ENCODE results near the gene IGSF9.

IGSF9 gene

GRCh38 chr1:159884296-159884695 is 61.1 kb downstream of the IGSF9 start:
- no peaks in the 10 kb centered on the region for H3K9me3 ChIP-seq (ENCODE audit: control insufficient read depth in 2 of 2, low read length in 2 of 2)
- no peak overlapping the region for H3K4me3 ChIP-seq (ENCODE audit: low read length in 2 of 2)
- H3K4me1 ChIP-seq (ENCODE audit: control insufficient read depth in 2 of 2, insufficient read depth in 2 of 2, low read length in 2 of 2), result peaks cover 13 to 21% of the 10 kb centered on the region in 2 donors
- no peak overlapping the region for H3K9ac ChIP-seq (ENCODE audit: low read depth in 1 of 2, low read length in 2 of 2)
- H3K27me3 ChIP-seq (ENCODE audit: control insufficient read depth in 2 of 2, insufficient read depth in 2 of 2, low read length in 2 of 2), result no peaks in the 10 kb centered on the region
- no peak overlapping the region for H3K27ac ChIP-seq (ENCODE audit: low read depth in 2 of 2, low read length in 2 of 2)
- no peaks in the 10 kb centered on the region for H3K36me3 ChIP-seq (ENCODE audit: control insufficient read depth in 2 of 2, insufficient read depth in 2 of 2, low read length in 2 of 2)

- no peak overlapping the region for H3K9ac ChIP-seq (ENCODE audit: low read depth in 1 of 2, low read length in 2 of 2)
- H3K27ac ChIP-seq (ENCODE audit: low read depth in 2 of 2, low read length in 2 of 2), result no peak overlapping the region
- H3K27me3 ChIP-seq (ENCODE audit: control insufficient read depth in 2 of 2, insufficient read depth in 2 of 2, low read length in 2 of 2), result no peaks in the 10 kb centered on the region
Observed at GRCh38 chr1:159883134-159883533, 62.3 kb downstream of the IGSF9 start.

GRCh38 chr1:159882527-159882862 is 62.9 kb downstream of the IGSF9 start:
- H3K9me3 ChIP-seq (ENCODE audit: control insufficient read depth in 2 of 2, low read length in 2 of 2), result no peaks in the 10 kb centered on the region
- peak overlapping the region; percentile 53 to 70 for H3K27ac ChIP-seq (ENCODE audit: low read depth in 2 of 2, low read length in 2 of 2)

More at GRCh38 chr1:159883134-159883533, 62.3 kb downstream of the IGSF9 start:
- peaks cover 13 to 21% of the 10 kb centered on the region in 2 donors for H3K4me1 ChIP-seq (ENCODE audit: control insufficient read depth in 2 of 2, insufficient read depth in 2 of 2, low read length in 2 of 2)
- no peaks in the 10 kb centered on the region for H3K36me3 ChIP-seq (ENCODE audit: control insufficient read depth in 2 of 2, insufficient read depth in 2 of 2, low read length in 2 of 2)
- no peak overlapping the region for H3K4me3 ChIP-seq (ENCODE audit: low read length in 2 of 2)
- H3K9me3 ChIP-seq (ENCODE audit: control insufficient read depth in 2 of 2, low read length in 2 of 2), result no peaks in the 10 kb centered on the region

GRCh38 chr1:159881622-159882526 is 63.5 kb downstream of the IGSF9 start:
- H3K27me3 ChIP-seq (ENCODE audit: control insufficient read depth in 2 of 2, insufficient read depth in 2 of 2, low read length in 2 of 2), result no peaks in the 10 kb centered on the region
- H3K9me3 ChIP-seq (ENCODE audit: control insufficient read depth in 2 of 2, low read length in 2 of 2), result no peaks in the 10 kb centered on the region
- no peaks in the 10 kb centered on the region for H3K36me3 ChIP-seq (ENCODE audit: control insufficient read depth in 2 of 2, insufficient read depth in 2 of 2, low read length in 2 of 2)
- H3K4me1 ChIP-seq (ENCODE audit: control insufficient read depth in 2 of 2, insufficient read depth in 2 of 2, low read length in 2 of 2), result peaks cover 13 to 21% of the 10 kb centered on the region in 2 donors
- H3K27ac ChIP-seq (ENCODE audit: low read depth in 2 of 2, low read length in 2 of 2), result peak overlapping the region; percentile 53 to 70
- H3K9ac ChIP-seq (ENCODE audit: low read depth in 1 of 2, low read length in 2 of 2), result no peak overlapping the region
- no peak overlapping the region for H3K4me3 ChIP-seq (ENCODE audit: low read length in 2 of 2)

More at GRCh38 chr1:159882527-159882862, 62.9 kb downstream of the IGSF9 start:
- Histone ChIP-seq H3K36me3 (ENCODE audit: control insufficient read depth in 2 of 2, insufficient read depth in 2 of 2, low read length in 2 of 2) (no peaks in the 10 kb centered on the region), H3K27me3 (ENCODE audit: control insufficient read depth in 2 of 2, insufficient read depth in 2 of 2, low read length in 2 of 2) (no peaks in the 10 kb centered on the region), H3K4me1 (ENCODE audit: control insufficient read depth in 2 of 2, insufficient read depth in 2 of 2, low read length in 2 of 2) (peaks cover 13 to 21% of the 10 kb centered on the region in 2 donors), H3K9ac (ENCODE audit: low read depth in 1 of 2, low read length in 2 of 2) (no peak overlapping the region), H3K4me3 (ENCODE audit: low read length in 2 of 2) (no peak overlapping the region)

GRCh38 chr1:159880430-159880829 is 65.0 kb downstream of the IGSF9 start:
- H3K4me1 ChIP-seq (ENCODE audit: control insufficient read depth in 2 of 2, insufficient read depth in 2 of 2, low read length in 2 of 2), result peaks cover 13 to 21% of the 10 kb centered on the region in 2 donors
- no peaks in the 10 kb centered on the region for H3K36me3 ChIP-seq (ENCODE audit: control insufficient read depth in 2 of 2, insufficient read depth in 2 of 2, low read length in 2 of 2)
- no peaks in the 10 kb centered on the region for H3K9me3 ChIP-seq (ENCODE audit: control insufficient read depth in 2 of 2, low read length in 2 of 2)
- H3K4me3 ChIP-seq (ENCODE audit: low read length in 2 of 2), result no peak overlapping the region
- no peak overlapping the region for H3K27ac ChIP-seq (ENCODE audit: low read depth in 2 of 2, low read length in 2 of 2)
- H3K27me3 ChIP-seq (ENCODE audit: control insufficient read depth in 2 of 2, insufficient read depth in 2 of 2, low read length in 2 of 2), result no peaks in the 10 kb centered on the region
- H3K9ac ChIP-seq (ENCODE audit: low read depth in 1 of 2, low read length in 2 of 2), result no peak overlapping the region

- H3K27me3 ChIP-seq (ENCODE audit: control insufficient read depth in 2 of 2, insufficient read depth in 2 of 2, low read length in 2 of 2), result no peaks in the 10 kb centered on the region
Observed at GRCh38 chr1:159879977-159880376, 65.4 kb downstream of the IGSF9 start.

GRCh38 chr1:159879136-159879535 is 66.3 kb downstream of the IGSF9 start:
- Histone ChIP-seq H3K9me3 (ENCODE audit: control insufficient read depth in 2 of 2, low read length in 2 of 2) (no peaks in the 10 kb centered on the region), H3K27me3 (ENCODE audit: control insufficient read depth in 2 of 2, insufficient read depth in 2 of 2, low read length in 2 of 2) (no peaks in the 10 kb centered on the region), H3K36me3 (ENCODE audit: control insufficient read depth in 2 of 2, insufficient read depth in 2 of 2, low read length in 2 of 2) (no peaks in the 10 kb centered on the region), H3K4me3 (ENCODE audit: low read length in 2 of 2) (no peak overlapping the region), H3K4me1 (ENCODE audit: control insufficient read depth in 2 of 2, insufficient read depth in 2 of 2, low read length in 2 of 2) (peaks cover 13 to 20% of the 10 kb centered on the region in 2 donors), H3K27ac (ENCODE audit: low read depth in 2 of 2, low read length in 2 of 2) (no peak overlapping the region), H3K9ac (ENCODE audit: low read depth in 1 of 2, low read length in 2 of 2) (no peak overlapping the region)

More at GRCh38 chr1:159879977-159880376, 65.4 kb downstream of the IGSF9 start:
- no peaks in the 10 kb centered on the region for H3K36me3 ChIP-seq (ENCODE audit: control insufficient read depth in 2 of 2, insufficient read depth in 2 of 2, low read length in 2 of 2)
- no peak overlapping the region for H3K9ac ChIP-seq (ENCODE audit: low read depth in 1 of 2, low read length in 2 of 2)
- H3K27ac ChIP-seq (ENCODE audit: low read depth in 2 of 2, low read length in 2 of 2), result no peak overlapping the region
- H3K9me3 ChIP-seq (ENCODE audit: control insufficient read depth in 2 of 2, low read length in 2 of 2), result no peaks in the 10 kb centered on the region
- H3K4me3 ChIP-seq (ENCODE audit: low read length in 2 of 2), result no peak overlapping the region
- H3K4me1 ChIP-seq (ENCODE audit: control insufficient read depth in 2 of 2, insufficient read depth in 2 of 2, low read length in 2 of 2), result peaks cover 13 to 21% of the 10 kb centered on the region in 2 donors

- no peaks in the 10 kb centered on the region for H3K9me3 ChIP-seq (ENCODE audit: control insufficient read depth in 2 of 2, low read length in 2 of 2)
- H3K9ac ChIP-seq (ENCODE audit: low read depth in 1 of 2, low read length in 2 of 2), result no peak overlapping the region
- H3K4me3 ChIP-seq (ENCODE audit: low read length in 2 of 2), result no peak overlapping the region
- H3K27me3 ChIP-seq (ENCODE audit: control insufficient read depth in 2 of 2, insufficient read depth in 2 of 2, low read length in 2 of 2), result no peaks in the 10 kb centered on the region
- H3K27ac ChIP-seq (ENCODE audit: low read depth in 2 of 2, low read length in 2 of 2), result no peak overlapping the region
- no peaks in the 10 kb centered on the region for H3K36me3 ChIP-seq (ENCODE audit: control insufficient read depth in 2 of 2, insufficient read depth in 2 of 2, low read length in 2 of 2)
- peaks cover 13 to 14% of the 10 kb centered on the region in 2 donors for H3K4me1 ChIP-seq (ENCODE audit: control insufficient read depth in 2 of 2, insufficient read depth in 2 of 2, low read length in 2 of 2)
Observed at GRCh38 chr1:159877695-159878444, 67.5 kb downstream of the IGSF9 start.
